Fibroblast of lung (primary cell): ENCODE data around the gene KRT15. TPM values are rescaled to one million over a fixed set of nuclear protein-coding genes. Genes with fewer than 3 reads are reported as not detected.
A peak's percentile ranks its signal among the peaks of the same experiment; 100 is the strongest.

Experiments used
- DNase-seq, 2 donors: peaks; one replicate each; pipeline versions ENCODE4 v3.0.0 to v3.0.0-alpha.2; 2010; ENCODE audit warnings: low read depth in 2 of 2
- H2AFZ ChIP-seq: 2 replicates; pipeline ENCODE4 v1.5.1; 2012; ENCODE audit warnings: low read length, control low read depth, inconsistent platforms
- H3K27ac ChIP-seq: 2 replicates; pipeline ENCODE4 v1.5.1; 2011; ENCODE audit warnings: low read length, control low read depth; ENCODE audit not compliant: insufficient read depth
- H3K27me3 ChIP-seq: 2 replicates; pipeline ENCODE4 v1.5.1; 2011; ENCODE audit warnings: mild to moderate bottlenecking, low read length; ENCODE audit not compliant: control insufficient read depth, insufficient read depth
- H3K36me3 ChIP-seq: 2 replicates; pipeline ENCODE4 v1.5.1; 2011; ENCODE audit warnings: low read length; ENCODE audit not compliant: control insufficient read depth, insufficient read depth
- H3K4me1 ChIP-seq: 2 replicates; pipeline ENCODE4 v1.5.1; 2011; ENCODE audit warnings: low read length; ENCODE audit not compliant: control insufficient read depth, insufficient read depth; ENCODE audit errors: extremely low read depth
- H3K4me2 ChIP-seq: 2 replicates; pipeline ENCODE4 v1.5.1; 2011; ENCODE audit warnings: low read length, control low read depth; ENCODE audit not compliant: insufficient read depth; ENCODE audit errors: extremely low read depth
- H3K4me3 ChIP-seq, 4 experiments: fragments of 200-600 bp in 1 of 4; sonication (generic) in 1 of 4; replicated peaks in 1 of 4; 2 replicates each; pipeline ENCODE4 v1.5.1; 2011 to 2016; ENCODE audit warnings: low read length in 4 of 4, low read depth in 3 of 4, mild to moderate bottlenecking in 3 of 4, control low read depth in 2 of 4, inconsistent platforms in 1 of 4, mixed read lengths in 1 of 4; ENCODE audit not compliant: insufficient read depth in 1 of 4; ENCODE audit errors: control extremely low read depth in 1 of 4
- H3K79me2 ChIP-seq: 2 replicates; pipeline ENCODE4 v1.5.1; 2012; ENCODE audit warnings: mild to moderate bottlenecking, low read length, inconsistent platforms; ENCODE audit not compliant: control insufficient read depth, insufficient read depth
- H3K9ac ChIP-seq: 2 replicates; pipeline ENCODE4 v1.5.1; 2011; ENCODE audit warnings: mild to moderate bottlenecking, low read length, control low read depth; ENCODE audit not compliant: insufficient read depth
- H3K9me3 ChIP-seq: 2 replicates; pipeline ENCODE4 v1.5.1; 2012; ENCODE audit warnings: low read depth, low read length; ENCODE audit not compliant: control insufficient read depth, insufficient read depth
- H4K20me1 ChIP-seq: 2 replicates; pipeline ENCODE4 v1.5.1; 2011; ENCODE audit warnings: low read length; ENCODE audit not compliant: control insufficient read depth, insufficient read depth; ENCODE audit errors: extremely low read depth
- EZH2 ChIP-seq: IDR thresholded peaks from 2 replicates; pipeline ENCODE4 v1.5.1; 2012; ENCODE audit warnings: low read length, control low read depth, mild to moderate bottlenecking; ENCODE audit errors: missing control alignments
- polyA plus RNA-seq, 2 donors: library from polyadenylated mRNA; depleted of rRNA in 1 of 2; stranded (reverse) in 1 of 2; unstranded in 1 of 2; fragments of >200 nt; gene quantifications; 2 replicates each; pipeline ENCODE4 v1.2.1, GENCODE V29; 2011 to 2012; ENCODE audit warnings: missing spikeins in 1 of 2
- total RNA-seq: library from RNA; depleted of rRNA; stranded (reverse); fragments of >200 nt; gene quantifications from 2 replicates; pipeline ENCODE4 v1.2.1, GENCODE V29; 2014
- TF ChIP-seq, protein P1 (sequence below), 2 donors: IDR thresholded peaks in 1 of 2; conservative IDR thresholded peaks in 1 of 2; 1 replicate in 1 of 2; 2 replicates in 1 of 2; pipeline ENCODE4 v1.5.1; 2011 to 2012; ENCODE audit warnings: low read length in 2 of 2, control low read depth in 1 of 2, inconsistent platforms in 1 of 2, low read depth in 1 of 2, mild to moderate bottlenecking in 1 of 2

The KRT15 gene
- total and polyA plus RNA-seq, 2 donors (not counting 1 experiment from before 2014, with no cell fraction given): 0.17 to 0.47 TPM

DNA sequence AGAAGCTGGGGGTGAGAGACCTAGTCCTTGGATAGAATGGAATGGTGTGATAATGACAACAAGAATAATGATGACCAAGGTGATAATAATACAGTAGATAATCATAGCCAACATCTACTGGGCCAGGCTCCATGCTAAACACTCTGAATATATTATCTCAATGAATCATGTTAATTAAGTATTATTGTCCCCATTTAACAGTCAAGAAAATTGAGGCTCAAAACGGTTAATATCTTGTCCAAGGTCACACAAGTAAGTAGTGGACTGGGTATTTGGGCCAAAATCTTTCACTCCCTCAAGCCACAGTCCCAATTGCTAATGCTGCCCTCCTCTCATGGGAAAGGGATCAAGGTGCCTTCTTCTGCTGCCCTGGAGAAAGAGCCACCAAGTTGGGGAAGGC, 13.3 kb upstream of the KRT15 start:
- Histone ChIP-seq H3K27me3 (peaks cover 4% of the 10 kb centered on the region), H3K36me3 (no peaks in the 10 kb centered on the region), H3K9ac (no peak overlapping the region), H3K4me2 (no peak overlapping the region), H3K27ac (no peak overlapping the region), H4K20me1 (no peaks in the 10 kb centered on the region), H3K4me3 (no peak overlapping the region), H3K9me3 (no peaks in the 10 kb centered on the region), H3K4me1 (peaks cover 5% of the 10 kb centered on the region), H2AFZ (no peak overlapping the region), H3K79me2 (no peaks in the 10 kb centered on the region)
- DNase-seq: no peak
- TF ChIP-seq, protein P1, sequence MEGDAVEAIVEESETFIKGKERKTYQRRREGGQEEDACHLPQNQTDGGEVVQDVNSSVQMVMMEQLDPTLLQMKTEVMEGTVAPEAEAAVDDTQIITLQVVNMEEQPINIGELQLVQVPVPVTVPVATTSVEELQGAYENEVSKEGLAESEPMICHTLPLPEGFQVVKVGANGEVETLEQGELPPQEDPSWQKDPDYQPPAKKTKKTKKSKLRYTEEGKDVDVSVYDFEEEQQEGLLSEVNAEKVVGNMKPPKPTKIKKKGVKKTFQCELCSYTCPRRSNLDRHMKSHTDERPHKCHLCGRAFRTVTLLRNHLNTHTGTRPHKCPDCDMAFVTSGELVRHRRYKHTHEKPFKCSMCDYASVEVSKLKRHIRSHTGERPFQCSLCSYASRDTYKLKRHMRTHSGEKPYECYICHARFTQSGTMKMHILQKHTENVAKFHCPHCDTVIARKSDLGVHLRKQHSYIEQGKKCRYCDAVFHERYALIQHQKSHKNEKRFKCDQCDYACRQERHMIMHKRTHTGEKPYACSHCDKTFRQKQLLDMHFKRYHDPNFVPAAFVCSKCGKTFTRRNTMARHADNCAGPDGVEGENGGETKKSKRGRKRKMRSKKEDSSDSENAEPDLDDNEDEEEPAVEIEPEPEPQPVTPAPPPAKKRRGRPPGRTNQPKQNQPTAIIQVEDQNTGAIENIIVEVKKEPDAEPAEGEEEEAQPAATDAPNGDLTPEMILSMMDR (conservative IDR thresholded peaks at IDR 0.05 in 1 of 2, IDR thresholded peaks at IDR 0.05 in 1 of 2; ENCODE audit: low read depth in 1 of 2, low read length in 2 of 2): no peak
- no peak for TF ChIP-seq EZH2

DNA sequence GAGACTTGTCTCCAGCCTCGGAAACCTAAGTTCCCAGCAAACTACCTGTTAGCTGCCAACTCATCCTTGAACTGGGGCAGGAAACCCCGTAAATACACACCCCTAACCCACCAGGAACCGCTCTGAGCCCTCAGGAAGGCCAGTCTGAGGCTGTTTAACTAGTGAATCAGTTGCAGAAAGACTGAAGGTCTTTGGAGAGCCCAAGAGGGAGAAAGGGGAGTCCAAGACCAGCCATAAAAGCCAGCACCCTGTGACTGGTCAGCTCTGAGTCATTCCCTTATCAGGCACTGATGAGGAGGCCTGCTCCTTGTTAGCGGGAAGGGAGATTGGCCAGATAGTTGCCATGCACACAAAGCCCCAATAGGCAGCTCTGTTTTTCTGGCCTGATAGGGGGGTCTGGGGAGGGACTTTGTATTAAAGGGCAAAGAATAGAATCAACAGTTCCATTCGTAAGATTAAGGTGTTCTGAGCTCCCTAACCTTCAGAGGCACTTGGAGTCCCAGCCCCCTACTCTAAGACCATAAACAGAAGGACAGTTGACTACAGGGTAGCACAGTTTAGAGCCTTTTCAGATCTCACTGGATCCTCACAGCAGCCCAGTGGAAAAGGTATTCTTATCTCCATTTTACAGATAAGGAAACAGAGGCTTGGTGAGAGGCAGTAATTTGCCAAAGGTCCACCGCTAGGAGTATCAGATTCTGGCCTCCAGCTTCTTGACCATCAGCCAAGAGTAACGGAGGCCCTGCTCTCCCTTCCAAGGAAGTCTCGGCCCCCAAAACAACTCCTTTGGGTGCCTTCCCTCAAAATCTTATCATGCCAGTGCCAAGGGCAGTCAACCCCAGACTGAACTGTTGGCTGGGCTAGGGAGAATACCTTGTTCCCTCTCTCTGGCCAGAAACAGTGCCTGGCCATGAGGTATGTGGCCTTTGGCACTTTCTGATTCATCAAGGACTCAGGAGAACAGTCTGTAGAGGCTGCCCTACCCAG, 11.7 kb upstream of the KRT15 start:
- no peaks in the 10 kb centered on the region for H3K36me3 ChIP-seq
- H2AFZ ChIP-seq: no peak overlapping the region
- H3K4me1 ChIP-seq: peaks cover 5% of the 10 kb centered on the region
- H3K79me2 ChIP-seq: no peaks in the 10 kb centered on the region
- TF ChIP-seq, protein P1 (conservative IDR thresholded peaks at IDR 0.05 in 1 of 2, IDR thresholded peaks at IDR 0.05 in 1 of 2; ENCODE audit: low read depth in 1 of 2, low read length in 2 of 2): no peak
- no peak for TF ChIP-seq EZH2
- H3K27ac ChIP-seq: no peak overlapping the region
- no peak overlapping the region for H3K4me3 ChIP-seq
- peak; percentile 81 to 97 for DNase-seq
- peaks cover 4% of the 10 kb centered on the region for H3K27me3 ChIP-seq
- H3K9ac ChIP-seq: no peak overlapping the region
- H4K20me1 ChIP-seq: no peaks in the 10 kb centered on the region
- H3K9me3 ChIP-seq: no peaks in the 10 kb centered on the region
- peak overlapping the region; percentile 3 for H3K4me2 ChIP-seq

DNA sequence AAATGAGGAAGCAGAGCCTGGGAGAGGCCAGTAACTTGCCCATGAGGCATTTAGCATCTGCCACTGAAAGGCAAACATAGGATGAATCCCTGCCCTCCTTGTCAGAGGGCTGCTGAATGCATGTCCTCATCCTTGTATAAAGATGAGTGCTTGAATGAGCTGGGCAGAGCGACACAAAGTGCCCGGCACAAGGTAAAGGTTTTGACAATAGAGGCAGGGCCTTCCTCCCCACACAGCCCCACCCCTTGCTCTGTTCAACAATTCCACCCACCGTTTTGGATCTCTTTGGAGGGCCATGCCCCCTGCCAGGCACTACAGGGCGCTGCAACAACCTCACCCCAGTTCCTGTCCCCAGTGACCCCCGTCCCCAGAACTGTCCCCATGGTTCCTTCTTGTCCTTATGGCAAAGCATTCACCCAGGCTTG, 10.8 kb upstream of the KRT15 start:
- no peak overlapping the region for H3K9ac ChIP-seq
- H3K27me3 ChIP-seq: peaks cover 4% of the 10 kb centered on the region
- no peak for TF ChIP-seq EZH2
- TF ChIP-seq, protein P1 (conservative IDR thresholded peaks at IDR 0.05 in 1 of 2, IDR thresholded peaks at IDR 0.05 in 1 of 2; ENCODE audit: low read depth in 1 of 2, low read length in 2 of 2): no peak
- H3K9me3 ChIP-seq: no peaks in the 10 kb centered on the region
- DNase-seq: no peak
- no peaks in the 10 kb centered on the region for H3K79me2 ChIP-seq
- H3K4me1 ChIP-seq: peaks cover 5% of the 10 kb centered on the region
- H4K20me1 ChIP-seq: no peaks in the 10 kb centered on the region
- H3K4me2 ChIP-seq: no peak overlapping the region
- no peak overlapping the region for H2AFZ ChIP-seq
- H3K36me3 ChIP-seq: no peaks in the 10 kb centered on the region
- H3K4me3 ChIP-seq: no peak overlapping the region
- no peak overlapping the region for H3K27ac ChIP-seq
